Nephron (organoid): ENCODE measurements around the gene WBP2NL.

Experiments used
- H3K27ac Mint-ChIP-seq, 3 experiments: 2 replicates each; pipeline ENCODE4 v1.8.0; 2020; ENCODE audit warnings: mixed read lengths in 3 of 3, mild to moderate bottlenecking in 2 of 3, moderate library complexity in 1 of 3
- H3K27me3 Mint-ChIP-seq: 2 replicates; pipeline ENCODE4 v1.8.0; 2021; ENCODE audit warnings: low read depth, mild to moderate bottlenecking, moderate library complexity, mixed read lengths
- H3K36me3 Mint-ChIP-seq: 2 replicates; pipeline ENCODE4 v1.8.0; 2020; ENCODE audit warnings: low read depth, mixed read lengths
- H3K4me1 Mint-ChIP-seq: 2 replicates; pipeline ENCODE4 v1.8.0; 2020; ENCODE audit warnings: mixed read lengths
- H3K4me3 Mint-ChIP-seq, 3 experiments: 2 replicates each; pipeline ENCODE4 v1.8.0; 2020; ENCODE audit warnings: mild to moderate bottlenecking in 3 of 3, mixed read lengths in 3 of 3, moderate library complexity in 2 of 3
- H3K9me3 Mint-ChIP-seq: 2 replicates; pipeline ENCODE4 v1.8.0; 2020; ENCODE audit warnings: mixed read lengths
- CTCF ChIP-seq, 3 experiments: fragments of 200-600 bp; sonication (generic); IDR thresholded peaks; one replicate each; pipeline ENCODE4 v1.5.0; 2021; ENCODE audit warnings: antibody characterized with exemption in 3 of 3; ENCODE audit not compliant: unreplicated experiment in 3 of 3

The WBP2NL gene

GRCh38 chr22:42077486-42078125, 79.0 kb downstream of the WBP2NL start:
- Mint-ChIP-seq H3K4me1 (peaks cover 51% of the 10 kb centered on the region), H3K27ac (peak overlapping the region; percentile 85 to 97 (median 96)), H3K9me3 (no peaks in the 10 kb centered on the region), H3K36me3 (peaks cover 9% of the 10 kb centered on the region), H3K27me3 (no peaks in the 10 kb centered on the region), H3K4me3 (peak overlapping the region in 1 of 3 experiments; percentile 13)
- TF ChIP-seq CTCF (IDR thresholded peaks at IDR 0.05; ENCODE audit: unreplicated experiment in 3 of 3): no peak
